Loucy (cell line): ENCODE data around the gene CRYL1.

Experiments used
- EZH2phosphoT487 ChIP-seq: fragments of 200-600 bp; IDR thresholded peaks from 2 replicates; pipeline ENCODE4 v1.6.1; 2018; ENCODE audit warnings: antibody characterized with exemption, mild to moderate bottlenecking, moderate library complexity, borderline replicate concordance
- TF ChIP-seq, protein P1 (sequence below): fragments of 200-600 bp; sonication (generic); conservative IDR thresholded peaks from 2 replicates; pipeline ENCODE4 v1.5.1; 2014; ENCODE audit warnings: mild to moderate bottlenecking, antibody characterized with exemption, low read length

DNA sequence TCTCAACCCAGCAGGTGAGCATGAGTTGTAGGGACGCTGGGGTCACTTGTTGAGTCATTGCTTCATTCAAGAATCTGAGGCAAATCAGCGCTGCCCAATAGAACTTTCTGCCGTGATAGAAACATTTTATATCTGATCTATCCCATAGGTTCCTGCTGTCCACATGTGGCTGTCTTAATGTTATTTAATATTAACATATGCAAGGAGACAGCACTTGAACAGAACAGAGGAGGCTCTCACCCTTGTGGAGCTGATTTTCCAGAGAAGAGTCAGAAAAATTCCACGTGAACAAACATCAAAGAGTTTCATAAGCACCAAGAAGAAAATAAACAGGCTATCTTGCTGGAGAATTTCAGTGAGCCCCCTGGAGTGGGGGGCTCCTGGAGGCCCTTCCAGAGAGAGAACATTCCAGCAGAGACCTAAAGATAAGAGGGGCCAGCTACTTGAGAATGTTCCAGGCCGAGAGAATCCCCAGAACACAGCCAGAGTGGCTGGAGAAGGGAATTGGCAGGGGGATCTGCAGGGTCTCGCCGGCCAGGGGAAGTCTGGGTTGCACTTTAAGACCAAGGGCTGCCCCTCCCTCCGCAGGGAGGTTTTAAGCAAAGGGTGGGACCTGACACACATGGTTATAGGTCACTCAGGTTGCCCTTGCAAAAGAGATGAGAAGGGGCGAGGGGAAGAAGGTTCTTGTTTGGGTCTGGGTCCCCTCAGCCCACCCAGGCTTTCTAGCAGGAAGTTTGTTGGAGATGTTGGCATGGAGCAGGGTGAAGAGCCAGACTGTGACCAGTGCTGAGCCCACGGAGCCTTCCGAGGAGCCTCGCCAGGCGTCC lies 135.7 kb downstream of the CRYL1 start:
- TF ChIP-seq, protein P1, sequence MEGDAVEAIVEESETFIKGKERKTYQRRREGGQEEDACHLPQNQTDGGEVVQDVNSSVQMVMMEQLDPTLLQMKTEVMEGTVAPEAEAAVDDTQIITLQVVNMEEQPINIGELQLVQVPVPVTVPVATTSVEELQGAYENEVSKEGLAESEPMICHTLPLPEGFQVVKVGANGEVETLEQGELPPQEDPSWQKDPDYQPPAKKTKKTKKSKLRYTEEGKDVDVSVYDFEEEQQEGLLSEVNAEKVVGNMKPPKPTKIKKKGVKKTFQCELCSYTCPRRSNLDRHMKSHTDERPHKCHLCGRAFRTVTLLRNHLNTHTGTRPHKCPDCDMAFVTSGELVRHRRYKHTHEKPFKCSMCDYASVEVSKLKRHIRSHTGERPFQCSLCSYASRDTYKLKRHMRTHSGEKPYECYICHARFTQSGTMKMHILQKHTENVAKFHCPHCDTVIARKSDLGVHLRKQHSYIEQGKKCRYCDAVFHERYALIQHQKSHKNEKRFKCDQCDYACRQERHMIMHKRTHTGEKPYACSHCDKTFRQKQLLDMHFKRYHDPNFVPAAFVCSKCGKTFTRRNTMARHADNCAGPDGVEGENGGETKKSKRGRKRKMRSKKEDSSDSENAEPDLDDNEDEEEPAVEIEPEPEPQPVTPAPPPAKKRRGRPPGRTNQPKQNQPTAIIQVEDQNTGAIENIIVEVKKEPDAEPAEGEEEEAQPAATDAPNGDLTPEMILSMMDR: no peak
- no peak for TF ChIP-seq EZH2phosphoT487
